ENCODE results near the gene ADGRA1.

DNA sequence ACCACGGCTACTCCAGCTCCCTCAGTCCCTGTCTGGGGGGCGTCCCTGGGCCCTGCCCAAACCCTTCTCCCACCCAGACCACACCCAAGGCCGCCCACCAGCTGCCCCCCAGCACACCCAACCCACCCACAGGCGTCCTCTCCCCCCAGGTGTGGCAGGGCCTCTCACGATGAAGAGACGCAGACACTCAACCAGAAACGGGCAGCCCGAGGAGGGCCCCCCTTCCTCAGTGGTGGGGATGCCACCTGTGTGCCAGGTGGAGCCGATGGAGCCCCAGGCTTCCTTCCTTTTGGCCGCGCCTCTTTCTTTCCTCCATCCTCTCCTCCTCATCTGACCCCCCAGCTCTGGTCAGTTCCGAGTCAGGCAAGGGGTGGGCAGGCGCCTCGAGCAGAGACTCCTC is 28.7 kb downstream of the ADGRA1 start:
- TF ChIP-seq, protein P1, sequence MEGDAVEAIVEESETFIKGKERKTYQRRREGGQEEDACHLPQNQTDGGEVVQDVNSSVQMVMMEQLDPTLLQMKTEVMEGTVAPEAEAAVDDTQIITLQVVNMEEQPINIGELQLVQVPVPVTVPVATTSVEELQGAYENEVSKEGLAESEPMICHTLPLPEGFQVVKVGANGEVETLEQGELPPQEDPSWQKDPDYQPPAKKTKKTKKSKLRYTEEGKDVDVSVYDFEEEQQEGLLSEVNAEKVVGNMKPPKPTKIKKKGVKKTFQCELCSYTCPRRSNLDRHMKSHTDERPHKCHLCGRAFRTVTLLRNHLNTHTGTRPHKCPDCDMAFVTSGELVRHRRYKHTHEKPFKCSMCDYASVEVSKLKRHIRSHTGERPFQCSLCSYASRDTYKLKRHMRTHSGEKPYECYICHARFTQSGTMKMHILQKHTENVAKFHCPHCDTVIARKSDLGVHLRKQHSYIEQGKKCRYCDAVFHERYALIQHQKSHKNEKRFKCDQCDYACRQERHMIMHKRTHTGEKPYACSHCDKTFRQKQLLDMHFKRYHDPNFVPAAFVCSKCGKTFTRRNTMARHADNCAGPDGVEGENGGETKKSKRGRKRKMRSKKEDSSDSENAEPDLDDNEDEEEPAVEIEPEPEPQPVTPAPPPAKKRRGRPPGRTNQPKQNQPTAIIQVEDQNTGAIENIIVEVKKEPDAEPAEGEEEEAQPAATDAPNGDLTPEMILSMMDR (tag by site-specific recombination; IDR thresholded peaks at IDR 0.05), result no peak
- TF ChIP-seq MYNN (tag by site-specific recombination; IDR thresholded peaks at IDR 0.05; ENCODE audit: borderline replicate concordance) (no peak), ZNF311 (tag by site-specific recombination; IDR thresholded peaks at IDR 0.05; ENCODE audit: borderline replicate concordance) (no peak), ZNF175 (tag by site-specific recombination; IDR thresholded peaks at IDR 0.05) (no peak), ZNF664 (tag by site-specific recombination; IDR thresholded peaks at IDR 0.05) (no peak), ZNF174 (tag by site-specific recombination; IDR thresholded peaks at IDR 0.05) (no peak), GLI4 (tag by site-specific recombination; IDR thresholded peaks at IDR 0.05) (no peak), ZNF596 (tag by site-specific recombination; IDR thresholded peaks at IDR 0.05) (no peak), ZNF623 (tag by site-specific recombination; IDR thresholded peaks at IDR 0.05) (no peak)
- TF ChIP-seq, protein P2, sequence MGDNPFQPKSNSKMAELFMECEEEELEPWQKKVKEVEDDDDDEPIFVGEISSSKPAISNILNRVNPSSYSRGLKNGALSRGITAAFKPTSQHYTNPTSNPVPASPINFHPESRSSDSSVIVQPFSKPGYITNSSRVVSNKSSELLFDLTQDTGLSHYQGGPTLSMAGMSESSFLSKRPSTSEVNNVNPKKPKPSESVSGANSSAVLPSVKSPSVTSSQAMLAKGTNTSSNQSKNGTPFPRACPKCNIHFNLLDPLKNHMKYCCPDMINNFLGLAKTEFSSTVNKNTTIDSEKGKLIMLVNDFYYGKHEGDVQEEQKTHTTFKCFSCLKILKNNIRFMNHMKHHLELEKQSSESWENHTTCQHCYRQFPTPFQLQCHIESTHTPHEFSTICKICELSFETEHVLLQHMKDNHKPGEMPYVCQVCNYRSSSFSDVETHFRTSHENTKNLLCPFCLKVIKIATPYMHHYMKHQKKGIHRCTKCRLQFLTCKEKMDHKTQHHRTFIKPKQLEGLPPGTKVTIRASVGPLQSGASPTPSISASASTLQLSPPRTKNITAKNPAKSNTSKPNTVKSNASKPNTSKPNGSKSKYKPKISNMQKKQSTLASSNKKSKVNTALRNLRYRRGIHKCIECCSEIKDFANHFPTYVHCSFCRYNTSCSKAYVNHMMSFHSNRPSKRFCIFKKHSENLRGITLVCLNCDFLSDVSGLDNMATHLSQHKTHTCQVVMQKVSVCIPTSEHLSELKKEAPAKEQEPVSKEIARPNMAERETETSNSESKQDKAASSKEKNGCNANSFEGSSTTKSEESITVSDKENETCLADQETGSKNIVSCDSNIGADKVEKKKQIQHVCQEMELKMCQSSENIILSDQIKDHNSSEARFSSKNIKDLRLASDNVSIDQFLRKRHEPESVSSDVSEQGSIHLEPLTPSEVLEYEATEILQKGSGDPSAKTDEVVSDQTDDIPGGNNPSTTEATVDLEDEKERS (tag by site-specific recombination; IDR thresholded peaks at IDR 0.05), result no peak
- TF ChIP-seq, protein P3, sequence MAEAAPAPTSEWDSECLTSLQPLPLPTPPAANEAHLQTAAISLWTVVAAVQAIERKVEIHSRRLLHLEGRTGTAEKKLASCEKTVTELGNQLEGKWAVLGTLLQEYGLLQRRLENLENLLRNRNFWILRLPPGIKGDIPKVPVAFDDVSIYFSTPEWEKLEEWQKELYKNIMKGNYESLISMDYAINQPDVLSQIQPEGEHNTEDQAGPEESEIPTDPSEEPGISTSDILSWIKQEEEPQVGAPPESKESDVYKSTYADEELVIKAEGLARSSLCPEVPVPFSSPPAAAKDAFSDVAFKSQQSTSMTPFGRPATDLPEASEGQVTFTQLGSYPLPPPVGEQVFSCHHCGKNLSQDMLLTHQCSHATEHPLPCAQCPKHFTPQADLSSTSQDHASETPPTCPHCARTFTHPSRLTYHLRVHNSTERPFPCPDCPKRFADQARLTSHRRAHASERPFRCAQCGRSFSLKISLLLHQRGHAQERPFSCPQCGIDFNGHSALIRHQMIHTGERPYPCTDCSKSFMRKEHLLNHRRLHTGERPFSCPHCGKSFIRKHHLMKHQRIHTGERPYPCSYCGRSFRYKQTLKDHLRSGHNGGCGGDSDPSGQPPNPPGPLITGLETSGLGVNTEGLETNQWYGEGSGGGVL (tag by site-specific recombination; IDR thresholded peaks at IDR 0.05), result no peak
- TF ChIP-seq, protein P4, sequence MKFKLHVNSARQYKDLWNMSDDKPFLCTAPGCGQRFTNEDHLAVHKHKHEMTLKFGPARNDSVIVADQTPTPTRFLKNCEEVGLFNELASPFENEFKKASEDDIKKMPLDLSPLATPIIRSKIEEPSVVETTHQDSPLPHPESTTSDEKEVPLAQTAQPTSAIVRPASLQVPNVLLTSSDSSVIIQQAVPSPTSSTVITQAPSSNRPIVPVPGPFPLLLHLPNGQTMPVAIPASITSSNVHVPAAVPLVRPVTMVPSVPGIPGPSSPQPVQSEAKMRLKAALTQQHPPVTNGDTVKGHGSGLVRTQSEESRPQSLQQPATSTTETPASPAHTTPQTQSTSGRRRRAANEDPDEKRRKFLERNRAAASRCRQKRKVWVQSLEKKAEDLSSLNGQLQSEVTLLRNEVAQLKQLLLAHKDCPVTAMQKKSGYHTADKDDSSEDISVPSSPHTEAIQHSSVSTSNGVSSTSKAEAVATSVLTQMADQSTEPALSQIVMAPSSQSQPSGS (tag by site-specific recombination; IDR thresholded peaks at IDR 0.05; ENCODE audit: low read depth), result no peak
